Measurements from ENCODE around the gene CCDC74B.
"Not testable (repeated sequence)": the region's sequence is repeated elsewhere in the genome, so short reads cannot be mapped to it uniquely, and the experiment has no call there.

GRCh38 chr2:130159376-130159775 lies 14.5 kb upstream of the CCDC74B start:
- TF ChIP-seq JUN (IDR thresholded peaks at IDR 0.05; ENCODE audit: low read depth, low read length); CTCF (IDR thresholded peaks at IDR 0.05; ENCODE audit: control extremely low read depth in 1 of 3, insufficient read depth in 1 of 3, low read depth in 1 of 3, low read length in 3 of 3); EZH2 (IDR thresholded peaks at IDR 0.05; ENCODE audit: low read depth, low read length, severe bottlenecking); POLR2AphosphoS5 (IDR thresholded peaks at IDR 0.05; ENCODE audit: low read depth, low read length); POLR2A (IDR thresholded peaks at IDR 0.05; ENCODE audit: control extremely low read depth in 1 of 2, low read depth in 2 of 2, low read length in 2 of 2); ZNF274 (IDR thresholded peaks at IDR 0.05; ENCODE audit: borderline replicate concordance, extremely low read depth, low read length); GABPA (IDR thresholded peaks at IDR 0.05; ENCODE audit: borderline replicate concordance, insufficient read depth, low read length); USF2 (IDR thresholded peaks at IDR 0.05; ENCODE audit: low read length); SP1 (IDR thresholded peaks at IDR 0.05; ENCODE audit: low read depth, low read length); YY1 (IDR thresholded peaks at IDR 0.05; ENCODE audit: low read depth, low read length); JUND (IDR thresholded peaks at IDR 0.05; ENCODE audit: low read length); SP2 (IDR thresholded peaks at IDR 0.05; ENCODE audit: low read length); TCF12 (IDR thresholded peaks at IDR 0.05; ENCODE audit: low read depth, low read length): not testable (repeated sequence)

All from H1 (cell line).